ENCODE results near the gene SIK2.

The SIK2 gene

GRCh38 chr11:111632516-111633220, 30.4 kb downstream of the SIK2 start:
- DNase-seq (ENCODE audit: low read depth): peak; percentile 32
- TF ChIP-seq CTCF (conservative IDR thresholded peaks at IDR 0.05; ENCODE audit: low read depth, low read length): no peak
- H3K4me3 ChIP-seq (ENCODE audit: low read length): no peak overlapping the region

- DNase-seq (ENCODE audit: low read depth): no peak
- no peak for TF ChIP-seq CTCF (conservative IDR thresholded peaks at IDR 0.05; ENCODE audit: low read depth, low read length)
- no peak overlapping the region for H3K4me3 ChIP-seq (ENCODE audit: low read length)
Measured at GRCh38 chr11:111633248-111633647, 31.0 kb downstream of the SIK2 start.

GRCh38 chr11:111633756-111634362, 31.6 kb downstream of the SIK2 start:
- no peak for TF ChIP-seq CTCF (conservative IDR thresholded peaks at IDR 0.05; ENCODE audit: low read depth, low read length)
- DNase-seq (ENCODE audit: low read depth): no peak
- H3K4me3 ChIP-seq (ENCODE audit: low read length): no peak overlapping the region

GRCh38 chr11:111634981-111635705, 32.9 kb downstream of the SIK2 start:
- no peak for TF ChIP-seq CTCF (conservative IDR thresholded peaks at IDR 0.05; ENCODE audit: low read depth, low read length)
- H3K4me3 ChIP-seq (ENCODE audit: low read length): no peak overlapping the region
- DNase-seq (ENCODE audit: low read depth): no peak

- H3K4me3 ChIP-seq (ENCODE audit: low read length): no peak overlapping the region
- DNase-seq (ENCODE audit: low read depth): peak; percentile 23
- TF ChIP-seq CTCF (conservative IDR thresholded peaks at IDR 0.05; ENCODE audit: low read depth, low read length): no peak
Measured at GRCh38 chr11:111635706-111636045, 33.4 kb downstream of the SIK2 start.

GRCh38 chr11:111637885-111638284, 35.6 kb downstream of the SIK2 start:
- TF ChIP-seq CTCF (conservative IDR thresholded peaks at IDR 0.05; ENCODE audit: low read depth, low read length): no peak
- no peak overlapping the region for H3K4me3 ChIP-seq (ENCODE audit: low read length)
- DNase-seq (ENCODE audit: low read depth): no peak
